NCI-H1417 treated with DMSO at 0.1 percent for 48 hours (cell line): ENCODE data around the gene PCDHB8.
"Not testable (repeated sequence)": the region's sequence is repeated elsewhere in the genome, so short reads cannot be mapped to it uniquely, and the experiment has no call there.

Experiments
- DNase-seq: peaks from one replicate; lab custom pipeline; 2025; lab: John Stamatoyannopoulos, UW

The PCDHB8 gene

DNA sequence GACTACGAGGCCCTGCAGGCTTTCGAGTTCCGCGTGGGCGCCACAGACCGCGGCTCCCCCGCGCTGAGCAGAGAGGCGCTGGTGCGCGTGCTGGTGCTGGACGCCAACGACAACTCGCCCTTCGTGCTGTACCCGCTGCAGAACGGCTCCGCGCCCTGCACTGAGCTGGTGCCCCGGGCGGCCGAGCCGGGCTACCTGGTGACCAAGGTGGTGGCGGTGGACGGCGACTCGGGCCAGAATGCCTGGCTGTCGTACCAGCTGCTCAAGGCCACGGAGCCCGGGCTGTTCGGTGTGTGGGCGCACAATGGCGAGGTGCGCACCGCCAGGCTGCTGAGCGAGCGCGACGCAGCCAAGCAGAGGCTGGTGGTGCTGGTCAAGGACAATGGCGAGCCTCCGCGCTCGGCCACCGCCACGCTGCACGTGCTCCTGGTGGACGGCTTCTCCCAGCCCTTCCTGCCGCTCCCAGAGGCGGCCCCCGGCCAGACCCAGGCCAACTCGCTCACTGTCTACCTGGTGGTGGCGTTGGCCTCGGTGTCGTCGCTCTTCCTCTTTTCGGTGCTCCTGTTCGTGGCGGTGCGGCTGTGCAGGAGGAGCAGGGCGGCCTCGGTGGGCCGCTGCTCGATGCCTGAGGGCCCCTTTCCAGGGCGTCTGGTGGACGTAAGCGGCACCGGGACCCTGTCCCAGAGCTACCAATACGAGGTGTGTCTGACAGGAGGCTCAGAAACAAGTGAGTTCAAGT is 6.7 kb downstream of the PCDHB8 start:
- DNase-seq: not testable (repeated sequence)

DNA sequence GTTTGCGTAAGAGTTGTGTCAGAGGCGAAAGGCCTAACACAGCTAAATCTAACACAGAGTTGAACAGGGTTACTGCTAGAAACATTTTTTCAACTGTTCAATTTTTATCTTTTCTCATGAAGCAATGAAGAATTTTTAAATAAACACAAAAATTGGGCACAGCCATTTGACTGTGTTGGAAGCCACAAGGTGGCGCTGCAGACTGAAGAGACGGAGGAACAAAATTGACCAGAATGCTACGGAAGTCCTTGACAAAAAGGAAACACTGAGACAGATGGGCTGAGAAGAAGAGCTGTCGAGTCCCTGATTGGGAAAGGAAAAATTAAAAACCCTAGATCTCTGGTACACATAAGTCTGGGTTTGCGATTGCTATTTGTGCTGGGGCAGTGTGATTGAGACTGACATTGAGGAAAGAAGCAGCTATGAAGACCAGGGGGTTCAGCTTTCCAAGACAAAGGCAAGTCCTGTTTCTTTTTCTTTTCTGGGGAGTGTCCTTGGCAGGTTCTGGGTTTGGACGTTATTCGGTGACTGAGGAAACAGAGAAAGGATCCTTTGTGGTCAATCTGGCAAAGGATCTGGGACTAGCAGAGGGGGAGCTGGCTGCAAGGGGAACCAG is 9.4 kb downstream of the PCDHB8 start, which contains the start of gene PCDHB9:
Gene PCDHB9 (plus strand): TSS at position 265 of the 616 bp plus-strand sequence. CDS start 158 bp downstream, at position 423.
- peak; percentile 1 for DNase-seq

DNA sequence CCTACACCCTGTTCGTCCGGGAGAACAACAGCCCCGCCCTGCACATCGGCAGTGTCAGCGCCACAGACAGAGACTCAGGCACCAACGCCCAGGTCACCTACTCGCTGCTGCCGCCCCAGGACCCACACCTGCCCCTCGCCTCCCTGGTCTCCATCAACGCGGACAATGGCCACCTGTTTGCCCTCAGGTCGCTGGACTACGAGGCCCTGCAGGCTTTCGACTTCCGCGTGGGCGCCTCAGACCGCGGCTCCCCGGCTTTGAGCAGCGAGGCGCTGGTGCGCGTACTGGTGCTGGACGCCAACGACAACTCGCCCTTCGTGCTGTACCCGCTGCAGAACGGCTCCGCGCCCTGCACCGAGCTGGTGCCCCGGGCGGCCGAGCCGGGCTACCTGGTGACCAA is 11.1 kb downstream of the PCDHB8 start:
- DNase-seq: not testable (repeated sequence)

DNA sequence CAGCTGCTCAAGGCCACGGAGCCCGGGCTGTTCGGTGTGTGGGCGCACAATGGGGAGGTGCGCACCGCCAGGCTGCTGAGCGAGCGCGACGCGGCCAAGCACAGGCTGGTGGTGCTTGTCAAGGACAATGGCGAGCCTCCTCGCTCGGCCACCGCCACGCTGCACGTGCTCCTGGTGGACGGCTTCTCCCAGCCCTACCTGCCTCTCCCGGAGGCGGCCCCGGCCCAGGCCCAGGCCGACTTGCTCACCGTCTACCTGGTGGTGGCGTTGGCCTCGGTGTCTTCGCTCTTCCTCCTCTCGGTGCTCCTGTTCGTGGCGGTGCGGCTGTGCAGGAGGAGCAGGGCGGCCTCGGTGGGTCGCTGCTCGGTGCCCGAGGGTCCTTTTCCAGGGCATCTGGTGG is 11.5 kb downstream of the PCDHB8 start:
- DNase-seq: not testable (repeated sequence)

DNA sequence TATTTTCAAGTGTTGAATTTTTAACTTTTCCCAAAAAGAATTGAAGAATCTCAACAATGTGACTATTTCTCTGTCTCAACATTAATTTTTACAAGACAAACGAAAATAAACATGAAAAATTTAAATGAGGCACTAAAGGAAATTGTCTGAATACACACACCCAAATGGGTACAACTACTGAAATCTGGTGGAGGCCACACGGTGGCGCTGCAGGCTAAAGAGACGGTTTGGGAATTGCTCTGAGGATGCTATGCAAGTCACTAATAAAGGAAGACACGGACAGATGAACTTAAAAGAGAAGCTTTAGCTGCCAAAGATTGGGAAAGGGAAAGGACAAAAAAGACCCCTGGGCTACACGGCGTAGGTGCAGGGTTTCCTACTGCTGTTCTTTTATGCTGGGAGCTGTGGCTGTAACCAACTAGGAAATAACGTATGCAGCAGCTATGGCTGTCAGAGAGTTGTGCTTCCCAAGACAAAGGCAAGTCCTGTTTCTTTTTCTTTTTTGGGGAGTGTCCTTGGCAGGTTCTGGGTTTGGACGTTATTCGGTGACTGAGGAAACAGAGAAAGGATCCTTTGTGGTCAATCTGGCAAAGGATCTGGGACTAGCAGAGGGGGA is 14.6 kb downstream of the PCDHB8 start, which contains the start of gene PCDHB10:
Gene PCDHB10 (plus strand): TSS at position 244 of the 616 bp plus-strand sequence. CDS start 200 bp downstream, at position 444.
- DNase-seq: peak; percentile 53

DNA sequence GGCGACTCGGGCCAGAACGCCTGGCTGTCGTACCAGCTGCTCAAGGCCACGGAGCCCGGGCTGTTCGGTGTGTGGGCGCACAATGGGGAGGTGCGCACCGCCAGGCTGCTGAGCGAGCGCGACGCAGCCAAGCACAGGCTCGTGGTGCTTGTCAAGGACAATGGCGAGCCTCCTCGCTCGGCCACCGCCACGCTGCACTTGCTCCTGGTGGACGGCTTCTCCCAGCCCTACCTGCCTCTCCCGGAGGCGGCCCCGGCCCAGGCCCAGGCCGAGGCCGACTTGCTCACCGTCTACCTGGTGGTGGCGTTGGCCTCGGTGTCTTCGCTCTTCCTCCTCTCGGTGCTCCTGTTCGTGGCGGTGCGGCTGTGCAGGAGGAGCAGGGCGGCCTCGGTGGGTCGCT is 16.7 kb downstream of the PCDHB8 start:
- not testable (repeated sequence) for DNase-seq

DNA sequence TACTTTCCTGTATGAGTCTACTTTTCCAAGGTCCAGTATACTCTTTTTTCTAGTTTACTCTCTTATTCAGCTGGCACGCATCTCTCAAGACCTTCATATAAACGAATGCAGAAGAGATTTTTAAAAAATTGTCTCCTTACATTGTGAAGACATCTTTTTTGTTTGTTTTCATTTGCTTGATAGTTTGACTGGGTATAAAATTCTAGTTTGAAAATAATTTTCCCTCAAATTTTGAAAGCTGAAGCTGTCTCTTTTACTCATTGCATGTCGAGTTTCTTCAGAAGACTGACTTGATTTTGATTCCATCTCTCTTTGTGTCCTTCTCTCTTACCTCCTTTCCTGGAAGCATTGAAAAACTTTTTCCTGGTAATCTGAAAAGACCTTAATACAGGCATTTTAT is 18.8 kb downstream of the PCDHB8 start:
- no peak for DNase-seq

DNA sequence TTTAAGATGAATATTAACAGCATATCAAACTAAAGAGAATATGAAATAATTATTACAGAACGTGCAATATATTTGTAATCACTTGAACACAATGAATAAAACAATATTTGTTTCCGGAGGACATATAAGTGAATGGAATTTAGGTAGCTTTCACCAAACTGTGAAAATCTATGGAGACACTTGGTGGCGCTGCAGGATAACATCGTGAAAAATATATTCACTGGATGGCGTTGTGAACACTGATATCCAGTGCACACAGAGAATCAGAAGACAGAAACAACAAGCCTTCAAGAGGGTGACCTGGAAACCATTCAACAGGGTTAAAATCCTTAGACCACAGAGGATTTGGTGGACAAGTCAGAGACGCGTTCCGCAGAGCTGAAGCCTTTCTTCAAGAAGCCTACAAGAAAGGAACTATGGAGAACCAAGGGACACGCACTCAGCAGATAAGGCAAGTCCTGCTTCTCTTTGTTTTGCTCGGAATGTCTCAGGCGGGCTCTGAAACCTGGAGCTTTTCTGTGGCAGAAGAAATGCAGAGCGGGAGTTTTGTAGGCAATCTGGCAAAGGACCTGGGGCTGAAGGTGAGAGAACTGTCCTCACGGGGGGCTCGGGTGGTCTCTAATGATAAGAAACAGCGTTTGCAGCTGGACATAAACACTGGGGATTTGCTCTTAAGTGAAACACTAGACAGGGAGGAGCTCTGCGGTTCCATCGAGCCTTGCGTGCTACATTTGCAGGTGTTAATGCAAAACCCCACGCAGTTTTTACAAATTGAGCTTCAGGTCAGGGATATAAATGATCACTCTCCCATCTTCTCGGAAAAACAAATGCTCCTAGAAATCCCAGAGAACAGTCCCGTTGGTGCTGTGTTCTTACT is 22.0 kb downstream of the PCDHB8 start, which contains the start of gene PCDHB11:
Gene PCDHB11 (plus strand): TSS at position 269 of the 877 bp plus-strand sequence. CDS start 148 bp downstream, at position 417.
- no peak for DNase-seq

DNA sequence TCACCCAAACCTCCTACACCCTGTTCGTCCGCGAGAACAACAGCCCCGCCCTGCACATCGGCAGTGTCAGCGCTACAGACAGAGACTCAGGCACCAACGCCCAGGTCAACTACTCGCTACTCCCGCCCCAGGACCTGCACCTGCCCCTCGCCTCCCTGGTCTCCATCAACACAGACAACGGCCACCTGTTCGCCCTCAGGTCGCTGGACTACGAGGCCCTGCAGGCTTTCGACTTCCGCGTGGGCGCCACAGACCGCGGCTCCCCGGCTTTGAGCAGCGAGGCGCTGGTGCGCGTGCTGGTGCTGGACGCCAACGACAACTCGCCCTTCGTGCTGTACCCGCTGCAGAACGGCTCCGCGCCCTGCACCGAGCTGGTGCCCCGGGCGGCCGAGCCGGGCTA is 23.5 kb downstream of the PCDHB8 start:
- not testable (repeated sequence) for DNase-seq

DNA sequence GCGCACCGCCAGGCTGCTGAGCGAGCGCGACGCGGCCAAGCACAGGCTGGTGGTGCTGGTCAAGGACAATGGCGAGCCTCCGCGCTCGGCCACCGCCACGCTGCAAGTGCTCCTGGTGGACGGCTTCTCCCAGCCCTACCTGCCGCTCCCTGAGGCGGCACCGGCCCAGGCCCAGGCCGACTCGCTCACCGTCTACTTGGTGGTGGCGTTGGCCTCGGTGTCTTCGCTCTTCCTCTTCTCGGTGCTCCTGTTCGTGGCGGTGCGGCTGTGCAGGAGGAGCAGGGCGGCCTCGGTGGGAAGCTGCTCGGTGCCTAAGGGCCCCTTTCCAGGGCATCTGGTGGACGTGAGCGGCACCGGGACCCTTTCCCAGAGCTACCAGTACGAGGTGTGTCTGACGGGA is 24.1 kb downstream of the PCDHB8 start:
- not testable (repeated sequence) for DNase-seq

DNA sequence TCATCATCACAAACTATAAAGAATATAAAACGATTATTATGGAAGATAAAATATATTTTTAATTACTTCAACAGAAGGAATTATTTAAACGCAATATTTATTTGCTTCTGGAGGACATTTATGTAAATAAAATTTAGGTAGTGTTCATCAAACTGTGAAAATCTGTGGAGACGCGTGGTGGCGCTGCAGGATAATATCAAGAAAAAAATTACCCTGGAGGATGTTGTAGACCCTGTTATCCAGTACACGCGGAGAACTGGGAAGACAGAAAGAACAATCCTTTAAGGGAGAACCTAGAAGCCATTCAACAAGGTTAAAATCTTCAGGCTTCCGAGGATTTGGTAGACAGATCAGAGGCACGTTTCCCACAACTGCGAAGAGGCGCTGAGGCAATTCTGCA is 30.9 kb downstream of the PCDHB8 start, which contains the start of gene PCDHB12:
Gene PCDHB12 (plus strand): TSS at position 242 of the 400 bp plus-strand sequence. CDS start 189 bp downstream, outside the sequence.
- no peak for DNase-seq

DNA sequence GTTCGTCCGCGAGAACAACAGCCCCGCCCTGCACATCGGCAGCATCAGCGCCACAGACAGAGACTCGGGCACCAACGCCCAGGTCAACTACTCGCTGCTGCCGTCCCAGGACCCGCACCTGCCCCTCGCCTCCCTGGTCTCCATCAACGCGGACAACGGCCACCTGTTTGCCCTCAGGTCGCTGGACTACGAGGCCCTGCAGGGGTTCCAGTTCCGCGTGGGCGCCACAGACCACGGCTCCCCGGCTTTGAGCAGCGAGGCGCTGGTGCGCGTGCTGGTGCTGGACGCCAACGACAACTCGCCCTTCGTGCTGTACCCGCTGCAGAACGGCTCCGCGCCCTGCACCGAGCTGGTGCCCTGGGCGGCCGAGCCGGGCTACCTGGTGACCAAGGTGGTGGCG is 32.7 kb downstream of the PCDHB8 start:
- DNase-seq: not testable (repeated sequence)

DNA sequence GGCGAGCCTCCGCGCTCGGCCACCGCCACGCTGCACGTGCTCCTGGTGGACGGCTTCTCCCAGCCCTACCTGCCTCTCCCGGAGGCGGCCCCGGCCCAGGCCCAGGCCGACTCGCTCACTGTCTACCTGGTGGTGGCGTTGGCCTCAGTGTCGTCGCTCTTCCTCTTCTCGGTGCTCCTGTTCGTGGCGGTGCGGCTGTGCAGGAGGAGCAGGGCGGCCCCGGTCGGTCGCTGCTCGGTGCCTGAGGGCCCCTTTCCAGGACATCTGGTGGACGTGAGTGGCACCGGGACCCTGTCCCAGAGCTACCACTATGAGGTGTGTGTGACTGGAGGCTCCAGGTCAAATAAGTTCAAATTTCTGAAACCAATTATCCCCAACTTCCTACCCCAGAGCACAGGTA is 33.3 kb downstream of the PCDHB8 start:
- not testable (repeated sequence) for DNase-seq

DNA sequence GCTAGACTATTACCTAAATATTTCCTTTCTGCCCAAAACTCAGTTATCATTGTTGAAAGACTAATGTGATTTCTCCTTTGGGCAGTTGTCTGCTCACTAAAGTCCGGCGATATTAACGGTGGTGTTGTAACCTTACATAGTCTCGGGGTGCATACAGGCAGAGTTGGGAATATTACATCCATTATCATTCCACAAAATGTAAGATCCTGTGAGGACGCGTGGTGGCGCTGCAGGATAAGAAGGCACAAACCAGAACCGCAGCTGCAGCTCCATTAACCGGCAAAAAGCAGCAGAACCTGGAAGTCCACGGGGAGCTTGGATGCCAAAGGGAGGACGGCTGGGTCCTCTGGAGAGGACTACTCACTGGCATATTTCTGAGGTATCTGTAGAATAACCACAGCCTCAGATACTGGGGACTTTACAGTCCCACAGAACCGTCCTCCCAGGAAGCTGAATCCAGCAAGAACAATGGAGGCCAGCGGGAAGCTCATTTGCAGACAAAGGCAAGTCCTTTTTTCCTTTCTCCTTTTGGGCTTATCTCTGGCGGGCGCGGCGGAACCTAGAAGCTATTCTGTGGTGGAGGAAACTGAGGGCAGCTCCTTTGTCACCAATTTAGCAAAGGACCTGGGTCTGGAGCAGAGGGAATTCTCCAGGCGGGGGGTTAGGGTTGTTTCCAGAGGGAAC is 36.2 kb downstream of the PCDHB8 start, which contains the start of gene PCDHB13:
Gene PCDHB13 (plus strand): TSS at position 264 of the 684 bp plus-strand sequence. CDS start 205 bp downstream, at position 469.
- not testable (repeated sequence) for DNase-seq

DNA sequence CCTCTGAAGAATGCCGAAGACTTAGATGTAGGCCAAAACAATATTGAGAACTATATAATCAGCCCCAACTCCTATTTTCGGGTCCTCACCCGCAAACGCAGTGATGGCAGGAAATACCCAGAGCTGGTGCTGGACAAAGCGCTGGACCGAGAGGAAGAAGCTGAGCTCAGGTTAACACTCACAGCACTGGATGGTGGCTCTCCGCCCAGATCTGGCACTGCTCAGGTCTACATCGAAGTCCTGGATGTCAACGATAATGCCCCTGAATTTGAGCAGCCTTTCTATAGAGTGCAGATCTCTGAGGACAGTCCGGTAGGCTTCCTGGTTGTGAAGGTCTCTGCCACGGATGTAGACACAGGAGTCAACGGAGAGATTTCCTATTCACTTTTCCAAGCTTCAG is 37.0 kb downstream of the PCDHB8 start:
- DNase-seq: not testable (repeated sequence)

DNA sequence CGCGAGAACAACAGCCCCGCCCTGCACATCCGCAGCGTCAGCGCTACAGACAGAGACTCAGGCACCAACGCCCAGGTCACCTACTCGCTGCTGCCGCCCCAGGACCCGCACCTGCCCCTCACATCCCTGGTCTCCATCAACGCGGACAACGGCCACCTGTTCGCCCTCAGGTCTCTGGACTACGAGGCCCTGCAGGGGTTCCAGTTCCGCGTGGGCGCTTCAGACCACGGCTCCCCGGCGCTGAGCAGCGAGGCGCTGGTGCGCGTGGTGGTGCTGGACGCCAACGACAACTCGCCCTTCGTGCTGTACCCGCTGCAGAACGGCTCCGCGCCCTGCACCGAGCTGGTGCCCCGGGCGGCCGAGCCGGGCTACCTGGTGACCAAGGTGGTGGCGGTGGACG is 37.9 kb downstream of the PCDHB8 start:
- not testable (repeated sequence) for DNase-seq

DNA sequence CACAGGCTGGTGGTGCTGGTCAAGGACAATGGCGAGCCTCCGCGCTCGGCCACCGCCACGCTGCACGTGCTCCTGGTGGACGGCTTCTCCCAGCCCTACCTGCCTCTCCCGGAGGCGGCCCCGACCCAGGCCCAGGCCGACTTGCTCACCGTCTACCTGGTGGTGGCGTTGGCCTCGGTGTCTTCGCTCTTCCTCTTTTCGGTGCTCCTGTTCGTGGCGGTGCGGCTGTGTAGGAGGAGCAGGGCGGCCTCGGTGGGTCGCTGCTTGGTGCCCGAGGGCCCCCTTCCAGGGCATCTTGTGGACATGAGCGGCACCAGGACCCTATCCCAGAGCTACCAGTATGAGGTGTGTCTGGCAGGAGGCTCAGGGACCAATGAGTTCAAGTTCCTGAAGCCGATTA is 38.4 kb downstream of the PCDHB8 start:
- DNase-seq: not testable (repeated sequence)

DNA sequence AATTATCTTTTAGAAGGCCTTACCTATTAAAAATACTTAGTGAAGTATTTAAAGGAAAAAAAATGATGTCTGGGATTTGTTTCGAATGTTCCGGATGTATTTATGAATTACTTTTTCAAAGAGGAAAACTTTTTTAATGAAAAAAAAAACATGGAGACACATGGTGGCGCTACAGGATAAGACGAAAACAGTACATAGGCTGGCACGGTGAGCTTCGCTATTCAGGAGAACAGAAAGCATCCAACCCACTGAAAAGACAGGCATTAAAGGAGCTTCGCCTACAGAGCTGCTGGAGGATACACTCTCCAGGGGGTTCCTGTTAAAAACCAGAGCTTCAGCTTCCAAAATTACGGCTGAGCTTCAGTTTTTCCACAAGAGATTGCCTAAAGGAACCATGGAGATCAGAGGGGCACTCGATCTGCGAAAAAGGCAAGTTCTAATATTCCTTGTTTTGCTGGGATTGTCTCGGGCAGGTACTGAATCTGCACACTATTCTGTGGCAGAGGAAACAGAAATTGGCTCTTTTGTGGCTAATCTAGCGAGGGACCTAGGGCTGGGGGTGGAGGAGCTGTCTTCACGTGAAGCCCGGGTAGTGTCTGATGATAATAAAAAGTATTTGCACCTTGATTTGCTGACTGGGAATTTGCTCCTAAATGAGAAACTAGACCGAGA is 45.7 kb downstream of the PCDHB8 start, which contains the start of gene PCDHB14:
Gene PCDHB14 (plus strand): TSS at position 232 of the 672 bp plus-strand sequence. CDS start 163 bp downstream, at position 395.
- DNase-seq: no peak

DNA sequence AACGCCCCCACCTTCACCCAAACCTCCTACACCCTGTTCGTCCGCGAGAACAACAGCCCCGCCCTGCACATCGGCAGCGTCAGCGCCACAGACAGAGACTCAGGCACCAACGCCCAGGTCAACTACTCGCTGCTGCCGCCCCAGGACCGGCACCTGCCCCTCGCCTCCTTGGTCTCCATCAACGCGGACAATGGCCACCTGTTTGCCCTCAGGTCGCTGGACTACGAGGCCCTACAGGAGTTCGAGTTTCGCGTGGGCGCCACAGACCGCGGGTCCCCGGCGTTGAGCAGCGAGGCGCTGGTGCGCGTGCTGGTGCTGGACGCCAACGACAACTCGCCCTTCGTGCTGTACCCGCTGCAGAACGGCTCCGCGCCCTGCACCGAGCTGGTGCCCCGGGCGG is 47.3 kb downstream of the PCDHB8 start:
- DNase-seq: not testable (repeated sequence)

DNA sequence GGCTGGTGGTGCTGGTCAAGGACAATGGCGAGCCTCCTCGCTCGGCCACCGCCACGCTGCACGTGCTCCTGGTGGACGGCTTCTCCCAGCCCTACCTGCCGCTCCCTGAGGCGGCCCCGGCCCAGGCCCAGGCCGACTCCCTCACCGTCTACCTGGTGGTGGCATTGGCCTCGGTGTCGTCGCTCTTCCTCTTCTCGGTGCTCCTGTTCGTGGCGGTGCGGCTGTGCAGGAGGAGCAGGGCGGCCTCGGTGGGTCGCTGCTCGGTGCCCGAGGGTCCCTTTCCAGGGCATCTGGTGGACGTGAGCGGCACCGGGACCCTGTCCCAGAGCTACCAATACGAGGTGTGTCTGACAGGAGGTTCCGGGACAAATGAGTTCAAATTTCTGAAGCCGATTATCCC is 47.8 kb downstream of the PCDHB8 start:
- DNase-seq: not testable (repeated sequence)
